Middle frontal gyrus (tissue), 1 donor: ENCODE data around the gene CNOT3.
"Not testable (repeated sequence)": the region's sequence is repeated elsewhere in the genome, so short reads cannot be mapped to it uniquely, and the experiment has no call there.

Experiments
- DNase-seq: peaks from one replicate; pipeline ENCODE4 v3.0.0-alpha.2; 2015; ENCODE audit warnings: low spot score; ENCODE audit errors: extremely low spot score

Gene CNOT3

GRCh38 chr19:54137699-54138488 is at the start of gene CNOT3:
TSS of gene CNOT3 (plus strand) at chr19:54137762. CDS start at chr19:54142979, 5,217 bp downstream.
- DNase-seq = no peak

DNA sequence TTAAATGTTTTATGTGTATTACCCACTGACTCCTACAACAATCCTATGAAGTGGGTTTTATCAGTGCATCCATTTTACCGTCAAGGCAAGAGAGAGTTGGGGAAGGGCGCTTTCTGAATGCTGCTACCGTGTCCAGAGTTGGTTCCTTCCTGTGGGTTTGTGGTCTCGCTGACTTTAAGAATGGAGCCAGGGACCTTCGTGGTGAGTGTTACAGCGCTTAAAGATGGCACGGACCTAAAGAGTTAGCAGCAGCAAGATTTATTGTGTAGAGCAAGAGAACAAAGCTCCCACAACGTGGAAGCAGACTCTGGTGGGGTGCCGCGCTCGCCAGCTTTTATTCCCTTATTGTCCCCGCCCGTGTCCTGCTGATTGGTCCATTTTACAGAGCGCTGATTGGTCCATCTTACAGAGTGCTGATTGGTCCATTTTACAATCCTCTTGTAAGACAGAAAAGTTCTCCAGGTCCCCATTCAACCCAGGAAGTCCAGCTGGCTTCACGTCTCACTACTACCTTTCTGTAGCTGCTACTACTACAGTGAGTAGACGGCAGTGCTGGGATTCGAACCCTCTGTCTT is 43.0 kb upstream of the CNOT3 start:
- DNase-seq = no peak

GRCh38 chr19:54095136-54095858 is 42.3 kb upstream of the CNOT3 start:
- DNase-seq = no peak

DNA sequence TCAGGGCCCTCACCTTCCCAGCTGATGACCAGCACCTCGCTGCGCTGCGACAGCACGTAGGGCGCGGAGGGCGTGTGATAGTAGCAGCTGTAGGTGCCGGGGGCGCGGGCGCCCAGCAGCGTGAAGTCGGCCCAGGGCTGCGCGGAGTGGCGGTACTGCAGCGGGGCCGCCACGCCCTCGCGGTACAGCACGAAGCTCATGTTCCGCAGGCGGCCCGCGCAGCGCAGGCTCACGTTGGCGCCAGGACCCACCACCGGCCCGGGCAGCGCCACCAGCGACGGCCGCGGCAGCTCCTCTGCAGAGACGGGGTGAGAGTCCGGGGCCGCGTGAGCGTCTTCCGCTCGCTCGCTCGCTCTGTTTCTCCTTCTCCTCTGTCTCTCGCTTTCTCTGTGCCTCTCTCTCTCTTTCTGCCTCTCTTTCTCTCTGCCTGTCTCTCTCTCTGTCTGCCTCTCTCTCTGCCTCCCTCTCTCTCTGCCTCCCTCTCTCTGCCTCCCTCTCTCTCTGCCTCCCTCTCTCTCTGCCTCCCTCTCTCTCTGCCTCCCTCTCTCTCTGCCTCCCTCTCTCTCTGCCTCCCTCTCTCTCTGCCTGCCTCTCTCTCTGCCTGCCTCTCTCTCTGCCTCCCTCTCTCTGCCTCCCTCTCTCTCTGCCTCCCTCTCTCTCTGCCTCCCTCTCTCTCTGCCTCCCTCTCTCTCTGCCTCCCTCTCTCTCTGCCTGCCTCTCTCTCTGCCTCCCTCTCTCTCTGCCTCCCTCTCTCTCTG is 41.5 kb upstream of the CNOT3 start:
- DNase-seq = not testable (repeated sequence)

- no peak for DNase-seq
Observed at GRCh38 chr19:54096617-54097106, 40.9 kb upstream of the CNOT3 start.

GRCh38 chr19:54099190-54099902 is 38.2 kb upstream of the CNOT3 start:
- DNase-seq = no peak

GRCh38 chr19:54099903-54100255 is 37.7 kb upstream of the CNOT3 start:
- DNase-seq = not testable (repeated sequence)

GRCh38 chr19:54100561-54100960 is 37.0 kb upstream of the CNOT3 start, which contains the start of gene OSCAR:
TSS of gene OSCAR (minus strand) at chr19:54100803. CDS start at chr19:54100792, 11 bp downstream.
- DNase-seq = no peak

GRCh38 chr19:54102421-54103169 is 35.0 kb upstream of the CNOT3 start, which contains the start of gene NDUFA3:
TSS of gene NDUFA3 (plus strand) at chr19:54102855. CDS start at chr19:54102879, 24 bp downstream.
- peak; percentile 92 for DNase-seq

- DNase-seq = no peak
Observed at GRCh38 chr19:54104998-54105715, 32.4 kb upstream of the CNOT3 start.

DNA sequence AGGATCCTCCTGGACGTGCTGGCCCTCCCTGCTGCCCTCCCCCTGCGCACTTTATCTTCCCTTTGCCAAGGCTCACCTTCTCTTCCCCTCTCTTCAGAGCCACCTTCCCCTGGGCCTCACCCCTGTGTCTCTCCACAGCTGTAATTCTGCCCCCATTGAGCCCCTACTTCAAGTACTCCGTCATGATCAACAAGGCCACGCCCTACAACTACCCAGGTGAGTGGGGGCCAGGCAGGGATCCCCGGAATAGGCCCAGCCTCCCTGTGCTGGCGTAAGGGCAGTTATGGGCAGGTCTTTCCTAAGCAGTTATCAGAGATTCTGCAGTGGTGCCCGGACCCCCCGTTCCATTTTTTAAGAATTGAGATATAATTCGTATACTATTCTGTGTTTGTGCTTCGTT is 31.8 kb upstream of the CNOT3 start:
- DNase-seq = no peak

DNA sequence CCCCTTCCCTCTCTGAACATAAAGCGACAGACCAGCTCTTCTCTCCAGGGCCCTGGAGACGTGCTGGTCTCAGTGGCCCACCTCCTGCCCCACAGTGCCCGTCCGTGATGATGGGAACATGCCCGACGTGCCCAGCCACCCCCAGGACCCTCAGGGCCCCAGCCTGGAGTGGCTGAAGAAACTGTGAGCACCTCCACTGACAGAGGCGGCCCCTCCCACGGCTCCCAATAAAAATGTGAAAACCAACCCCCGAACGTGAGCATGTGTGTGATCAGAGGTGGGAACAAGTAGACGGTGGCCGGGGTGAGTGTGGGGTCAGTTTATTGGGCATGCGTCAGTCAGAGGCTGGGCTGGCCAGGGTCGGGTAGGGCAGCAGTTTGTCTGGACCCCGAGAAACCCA is 30.8 kb upstream of the CNOT3 start:
- DNase-seq = no peak

DNA sequence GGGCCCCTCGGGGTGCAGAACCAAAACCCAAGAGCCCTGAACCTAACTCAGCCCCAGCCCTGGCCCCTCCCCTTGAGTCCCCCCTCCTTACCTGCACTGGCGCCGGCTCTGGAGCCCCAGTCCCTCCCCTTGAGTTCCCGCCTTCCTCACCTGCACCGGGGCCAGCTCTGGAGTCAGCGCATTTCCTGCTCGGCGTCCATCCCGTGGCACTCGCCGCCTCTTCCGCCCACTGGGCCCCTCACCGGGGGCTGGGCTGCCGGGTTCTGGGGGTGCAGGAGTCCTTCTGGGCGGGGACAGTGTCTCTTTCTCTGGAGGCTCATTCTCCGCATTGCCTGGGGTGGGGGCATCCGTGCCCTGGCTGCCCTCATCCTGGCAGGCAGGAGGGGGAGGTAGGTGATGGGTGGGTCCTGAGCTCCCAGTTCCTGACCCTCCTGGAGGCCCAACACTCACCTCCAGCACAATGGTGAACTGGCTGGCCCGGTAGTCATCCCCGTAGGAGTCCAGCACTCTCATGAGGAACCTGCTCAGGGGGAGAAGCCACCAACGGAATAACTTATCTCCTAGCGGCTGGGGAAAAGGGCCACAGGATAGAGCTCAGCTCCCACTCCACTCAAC is 29.6 kb upstream of the CNOT3 start:
- no peak for DNase-seq

DNA sequence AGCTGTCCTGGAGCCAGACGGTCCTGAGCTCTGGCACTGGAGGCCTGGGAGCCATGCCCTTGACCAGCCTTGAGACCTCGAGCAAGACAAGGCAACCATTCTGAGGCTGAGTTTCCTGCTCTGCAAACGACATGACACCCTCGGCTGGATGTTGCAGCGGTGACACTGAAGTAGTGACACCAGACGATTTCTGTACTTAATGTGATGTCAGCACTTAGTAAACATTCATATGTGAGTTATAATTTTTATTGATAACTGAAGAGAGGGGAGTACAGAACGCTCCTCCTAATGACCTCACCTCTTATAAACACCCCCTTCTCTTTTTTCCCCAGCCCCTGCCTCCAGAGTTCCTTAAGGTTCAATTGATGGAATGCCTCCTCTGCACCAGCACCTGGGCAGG is 29.1 kb upstream of the CNOT3 start:
- no peak for DNase-seq

DNA sequence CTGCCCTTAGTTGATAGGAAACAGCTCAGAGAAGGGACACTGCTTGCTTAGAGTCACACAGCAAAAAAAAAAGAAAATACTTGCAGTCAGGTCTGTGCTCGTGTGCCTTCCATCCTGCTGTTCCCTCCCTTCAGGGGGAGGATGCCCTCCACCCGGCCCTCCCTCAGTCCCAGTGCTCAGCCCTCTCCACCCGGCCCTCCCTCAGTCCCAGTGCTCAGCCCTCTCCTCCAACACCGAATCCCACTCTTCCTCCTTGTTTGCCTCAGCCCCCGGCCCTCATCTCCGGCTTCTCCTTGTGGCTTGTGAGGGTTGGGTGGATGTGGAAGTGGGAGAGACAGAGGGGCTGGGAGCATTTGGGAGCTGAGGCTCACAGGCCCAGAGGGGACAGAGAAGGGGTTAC is 27.9 kb upstream of the CNOT3 start:
- no peak for DNase-seq

DNA sequence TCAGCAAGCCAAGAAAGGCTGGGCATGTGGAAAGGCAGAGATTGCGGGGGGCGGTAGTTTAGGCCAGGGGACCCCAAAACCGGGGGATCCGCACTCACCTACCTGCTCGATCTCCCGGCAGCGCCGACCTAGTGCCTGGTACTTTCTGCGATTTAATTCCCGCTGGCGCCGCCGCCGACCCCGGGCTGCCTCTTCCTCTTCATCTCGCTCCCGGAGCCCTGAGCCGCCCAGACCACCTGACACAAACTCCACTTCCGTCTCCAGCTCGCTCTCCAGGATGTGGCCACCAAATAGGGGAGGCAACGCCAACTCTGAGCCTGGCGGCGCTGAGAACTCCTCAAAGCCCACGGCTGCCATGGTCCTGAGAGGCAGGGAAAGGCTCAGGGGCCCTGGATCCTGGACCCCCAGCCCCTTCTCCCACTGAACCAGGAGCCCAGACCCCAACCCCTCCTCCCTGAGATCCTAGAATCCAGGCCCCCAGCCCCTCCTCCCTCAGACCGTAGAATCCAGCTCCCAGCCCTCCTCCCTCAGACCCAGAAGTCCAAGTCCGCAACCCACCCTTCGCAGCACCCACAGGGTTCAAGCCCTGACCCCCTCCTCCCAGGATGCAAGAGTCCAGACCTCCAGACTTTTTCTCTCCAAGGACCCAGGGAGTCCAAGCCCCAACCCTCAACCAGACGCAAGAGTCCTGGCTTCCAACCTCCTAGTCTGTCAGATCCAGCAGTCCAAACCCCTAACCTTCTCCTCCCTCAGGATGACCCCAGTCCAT is 23.0 kb upstream of the CNOT3 start:
- no peak for DNase-seq

- peak; percentile 98 for DNase-seq
Observed at GRCh38 chr19:54115109-54116063, 22.2 kb upstream of the CNOT3 start, which contains the start of the genes PRPF31 and TFPT. TSS of gene PRPF31 (plus strand) at chr19:54115754. CDS start at chr19:54118279, 2,525 bp downstream. TSS of gene TFPT (minus strand) at chr19:54115657. CDS start at chr19:54115269, 388 bp downstream.
